ENCODE measurements around the gene SYNPR.

SYNPR gene

DNA sequence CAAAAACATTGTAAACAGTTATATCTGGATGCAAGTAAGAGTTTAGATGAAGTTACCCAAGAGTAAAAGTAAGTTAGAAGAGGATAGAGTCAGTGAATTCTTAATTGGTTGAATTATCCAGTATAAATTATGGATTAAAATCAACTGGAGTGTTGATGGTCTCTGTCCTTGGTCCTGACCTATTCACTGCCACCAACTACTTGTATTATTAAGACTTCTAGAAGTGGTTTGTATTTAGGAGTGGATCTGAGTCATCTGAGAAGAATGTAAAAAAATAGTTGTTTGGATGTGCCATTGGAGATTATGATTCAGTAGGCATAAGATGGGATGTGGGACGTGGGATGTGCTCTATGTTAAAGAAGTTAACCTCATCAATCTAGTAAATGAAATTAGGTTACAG is 86.4 kb downstream of the SYNPR start:
- H3K4me3 ChIP-seq (replicated peaks in 1 of 2; ENCODE audit: low read depth in 2 of 2, low read length in 2 of 2): no peak overlapping the region
- DNase-seq (ENCODE audit: low read depth in 2 of 2): peak; percentile 47 to 64
- TF ChIP-seq, protein P1, sequence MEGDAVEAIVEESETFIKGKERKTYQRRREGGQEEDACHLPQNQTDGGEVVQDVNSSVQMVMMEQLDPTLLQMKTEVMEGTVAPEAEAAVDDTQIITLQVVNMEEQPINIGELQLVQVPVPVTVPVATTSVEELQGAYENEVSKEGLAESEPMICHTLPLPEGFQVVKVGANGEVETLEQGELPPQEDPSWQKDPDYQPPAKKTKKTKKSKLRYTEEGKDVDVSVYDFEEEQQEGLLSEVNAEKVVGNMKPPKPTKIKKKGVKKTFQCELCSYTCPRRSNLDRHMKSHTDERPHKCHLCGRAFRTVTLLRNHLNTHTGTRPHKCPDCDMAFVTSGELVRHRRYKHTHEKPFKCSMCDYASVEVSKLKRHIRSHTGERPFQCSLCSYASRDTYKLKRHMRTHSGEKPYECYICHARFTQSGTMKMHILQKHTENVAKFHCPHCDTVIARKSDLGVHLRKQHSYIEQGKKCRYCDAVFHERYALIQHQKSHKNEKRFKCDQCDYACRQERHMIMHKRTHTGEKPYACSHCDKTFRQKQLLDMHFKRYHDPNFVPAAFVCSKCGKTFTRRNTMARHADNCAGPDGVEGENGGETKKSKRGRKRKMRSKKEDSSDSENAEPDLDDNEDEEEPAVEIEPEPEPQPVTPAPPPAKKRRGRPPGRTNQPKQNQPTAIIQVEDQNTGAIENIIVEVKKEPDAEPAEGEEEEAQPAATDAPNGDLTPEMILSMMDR (IDR thresholded peaks at IDR 0.05; ENCODE audit: low read depth, low read length): no peak

DNA sequence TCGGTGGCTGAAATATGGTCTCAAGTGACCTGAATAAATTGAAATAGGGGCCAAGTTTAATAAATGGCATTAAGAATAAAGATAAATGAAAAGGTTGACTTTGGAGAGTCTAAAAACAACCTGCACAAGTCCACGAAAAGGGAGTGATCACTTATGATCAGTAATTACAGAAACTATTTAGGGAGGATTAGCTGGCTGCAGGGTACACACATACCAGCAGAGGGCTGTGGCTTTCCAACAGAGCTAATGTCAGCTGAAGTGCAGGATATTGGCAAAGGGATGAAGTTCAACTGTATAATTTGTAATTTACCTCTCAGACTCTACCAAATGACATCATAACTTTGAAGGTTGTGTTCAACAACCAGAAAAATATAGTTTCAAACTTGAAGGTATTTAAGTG is 86.8 kb downstream of the SYNPR start:
- no peak for DNase-seq (ENCODE audit: low read depth in 2 of 2)
- TF ChIP-seq, protein P1 (IDR thresholded peaks at IDR 0.05; ENCODE audit: low read depth, low read length): peak; percentile 32
- H3K4me3 ChIP-seq (replicated peaks in 1 of 2; ENCODE audit: low read depth in 2 of 2, low read length in 2 of 2): no peak overlapping the region

DNA sequence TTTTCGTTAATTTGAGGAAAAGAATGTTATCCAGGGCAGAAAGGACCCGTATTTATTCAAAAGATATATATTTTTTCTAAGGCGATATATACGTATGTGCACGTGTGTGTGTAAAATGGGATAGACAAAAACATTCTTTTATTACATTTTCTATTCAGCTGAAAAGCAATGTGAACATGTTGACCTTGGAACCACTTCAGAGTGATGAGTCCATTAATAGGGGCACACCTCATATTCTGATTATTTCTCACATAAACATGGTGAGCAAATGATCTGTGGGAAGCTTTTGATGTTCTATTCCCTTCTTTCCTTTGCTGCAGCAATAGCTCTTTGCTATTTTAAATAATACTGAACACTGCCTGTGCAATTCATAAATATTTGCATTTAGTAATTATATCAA is 87.6 kb downstream of the SYNPR start:
- TF ChIP-seq, protein P1 (IDR thresholded peaks at IDR 0.05; ENCODE audit: low read depth, low read length): no peak
- H3K4me3 ChIP-seq (replicated peaks in 1 of 2; ENCODE audit: low read depth in 2 of 2, low read length in 2 of 2): no peak overlapping the region
- no peak for DNase-seq (ENCODE audit: low read depth in 2 of 2)

DNA sequence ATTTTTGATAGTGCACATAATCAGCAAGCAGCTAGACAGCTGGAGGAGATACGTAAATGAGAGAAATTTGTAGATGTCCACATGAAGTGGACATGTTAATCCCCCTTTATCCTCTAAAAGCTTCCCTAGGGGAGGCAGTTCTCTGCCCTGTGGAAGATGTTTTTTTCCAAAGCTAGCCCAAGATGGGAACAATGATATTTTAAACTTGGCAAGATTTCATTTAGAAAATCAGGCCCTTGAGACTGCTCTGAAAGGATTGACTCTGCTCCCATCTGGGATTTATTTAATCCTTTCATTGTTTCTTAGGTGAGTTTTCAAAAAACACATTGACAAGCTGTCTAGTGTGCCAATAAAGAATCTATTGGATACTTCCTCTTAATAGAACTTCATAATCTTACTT is 92.0 kb downstream of the SYNPR start:
- TF ChIP-seq, protein P1 (IDR thresholded peaks at IDR 0.05; ENCODE audit: low read depth, low read length): no peak
- no peak overlapping the region for H3K4me3 ChIP-seq (replicated peaks in 1 of 2; ENCODE audit: low read depth in 2 of 2, low read length in 2 of 2)
- no peak for DNase-seq (ENCODE audit: low read depth in 2 of 2)

DNA sequence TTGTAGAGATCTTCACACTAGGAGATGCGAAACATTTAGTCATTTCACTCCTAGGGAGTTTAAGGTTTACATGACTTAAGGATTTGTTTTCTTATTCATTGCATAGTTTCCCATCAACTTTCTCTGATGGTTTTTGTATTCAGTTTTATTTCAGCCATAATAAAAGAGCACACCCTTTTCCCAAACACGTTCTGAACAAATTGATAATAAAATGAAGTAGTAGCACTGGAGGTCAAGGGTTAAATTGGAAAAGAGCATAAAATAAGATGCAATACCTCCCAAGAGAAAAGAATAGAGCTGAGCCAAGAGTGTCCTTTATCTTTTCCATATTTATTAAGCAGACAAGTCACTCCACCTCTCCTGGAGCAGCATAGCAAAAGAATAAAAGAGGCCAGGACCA is 104.9 kb downstream of the SYNPR start:
- DNase-seq (ENCODE audit: low read depth in 2 of 2): no peak
- no peak overlapping the region for H3K4me3 ChIP-seq (replicated peaks in 1 of 2; ENCODE audit: low read depth in 2 of 2, low read length in 2 of 2)
- TF ChIP-seq, protein P1 (IDR thresholded peaks at IDR 0.05; ENCODE audit: low read depth, low read length): no peak

DNA sequence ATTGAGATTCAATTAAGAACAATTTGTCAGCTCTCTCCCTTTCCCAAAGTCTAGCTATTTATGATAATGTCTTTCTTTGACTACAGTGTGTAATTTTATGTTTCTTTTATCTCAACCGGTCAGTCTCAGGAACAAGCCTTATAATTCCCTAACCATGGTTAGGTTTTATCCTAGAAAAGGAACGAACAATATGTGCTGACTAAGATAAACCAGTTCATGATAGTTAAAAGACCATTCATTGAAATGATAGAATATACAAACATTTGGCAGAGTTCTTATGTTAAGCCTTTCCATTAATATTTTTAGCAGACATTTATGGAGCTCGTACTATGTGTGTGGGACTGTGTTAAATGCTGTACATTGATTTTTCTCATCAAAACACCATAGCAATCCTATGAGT is 106.3 kb downstream of the SYNPR start:
- H3K4me3 ChIP-seq (replicated peaks in 1 of 2; ENCODE audit: low read depth in 2 of 2, low read length in 2 of 2): no peak overlapping the region
- DNase-seq (ENCODE audit: low read depth in 2 of 2): no peak
- TF ChIP-seq, protein P1 (IDR thresholded peaks at IDR 0.05; ENCODE audit: low read depth, low read length): no peak

DNA sequence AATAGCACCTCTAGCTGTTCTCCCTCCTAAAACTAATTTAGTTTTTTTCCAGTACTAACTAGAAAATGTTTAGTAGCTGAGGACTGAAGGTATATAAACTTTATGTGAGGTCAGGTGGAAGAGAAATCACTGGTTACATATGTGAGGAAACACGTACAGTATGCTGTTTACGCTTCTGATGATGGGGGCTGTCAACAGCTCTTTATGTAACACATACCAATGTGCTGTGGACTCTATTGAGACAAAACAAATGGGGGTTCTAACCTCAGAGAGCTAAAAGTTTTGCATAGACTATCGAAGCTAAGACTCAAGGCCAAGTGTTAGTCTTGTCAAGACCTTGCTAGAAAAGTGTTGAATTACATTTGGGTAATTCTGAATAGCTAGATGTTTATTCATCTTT is 107.5 kb downstream of the SYNPR start:
- TF ChIP-seq, protein P1 (IDR thresholded peaks at IDR 0.05; ENCODE audit: low read depth, low read length): no peak
- no peak for DNase-seq (ENCODE audit: low read depth in 2 of 2)
- H3K4me3 ChIP-seq (replicated peaks in 1 of 2; ENCODE audit: low read depth in 2 of 2, low read length in 2 of 2): no peak overlapping the region
